GM12878 (cell line): ENCODE results near the gene LPCAT4. TPM values are rescaled to one million over a fixed set of nuclear protein-coding genes. Genes with fewer than 3 reads are reported as not detected.

Experiments used
- ATAC-seq: fragments of 200-7000 bp; cut with Tn5 transposase; 3 replicates; pipeline ENCODE4 v1.9.1; 2020; ENCODE audit warnings: mild to moderate bottlenecking, moderate library complexity
- BruUV-seq: library from RNA; stranded (reverse); fragments of 400-500 nt; replicated peaks from 2 replicates; lab custom pipeline; 2021; lab: Mats Ljungman, UMichigan
- CTCF ChIA-PET: fragments of 300-600 bp; sonication (Branson Sonifier 250); formaldehyde crosslinking; extraction: SDS; loops from one replicate; lab custom pipeline; 2021; ENCODE audit warnings: inconsistent platforms; lab: Yijun Ruan, JAX
- POLR2A ChIA-PET: fragments of 350-600 bp; formaldehyde crosslinking; extraction: SDS; loops from one replicate; lab custom pipeline; 2021; ENCODE audit warnings: inconsistent platforms; lab: Charles Lee
- RAD21 ChIA-PET: fragments of 300-600 bp; sonication (Branson Sonifier 250); formaldehyde crosslinking; loops from one replicate; lab custom pipeline; 2023; ENCODE audit warnings: antibody characterized with exemption; ENCODE audit not compliant: unreplicated experiment; lab: Charles Lee
- SMC1A ChIA-PET: fragments of 300-600 bp; sonication (Branson Sonifier 250); formaldehyde crosslinking; loops from one replicate; lab custom pipeline; 2023; ENCODE audit not compliant: unreplicated experiment, uncharacterized antibody; lab: Charles Lee
- DNase-seq: peaks from one replicate; pipeline ENCODE4 v3.0.0-alpha.2; 2011; ENCODE audit warnings: low read depth, low spot score
- FAIRE-seq: peaks from 3 replicates; lab custom pipeline; 2011; peaks lifted over from hg19 to GRCh38; lab: Jason Lieb, UNC
- H2AFZ ChIP-seq: 2 replicates; pipeline ENCODE4 v1.6.0; 2011; ENCODE audit warnings: low read depth, low read length, control low read depth; ENCODE audit not compliant: control insufficient read depth
- H3K27ac ChIP-seq: 2 replicates; pipeline ENCODE4 v1.5.1; 2011; ENCODE audit warnings: control low read depth; ENCODE audit not compliant: control insufficient read depth, insufficient read depth
- H3K27me3 ChIP-seq, 2 experiments: replicated peaks in 1 of 2; 2 replicates each; pipeline versions ENCODE4 v1.6.0 to v1.6.1; 2011; ENCODE audit warnings: low read length in 1 of 2; ENCODE audit not compliant: control insufficient read depth in 2 of 2, insufficient read depth in 2 of 2
- H3K36me3 ChIP-seq, 2 experiments: 2 replicates each; pipeline ENCODE4 v1.5.1; 2011; ENCODE audit warnings: low read length in 1 of 2; ENCODE audit not compliant: control insufficient read depth in 2 of 2, insufficient read depth in 2 of 2
- H3K4me1 ChIP-seq: 2 replicates; pipeline ENCODE4 v1.6.1; 2011; ENCODE audit warnings: mild to moderate bottlenecking, low read length, moderate library complexity, mixed read lengths; ENCODE audit not compliant: control insufficient read depth, insufficient read depth
- H3K4me2 ChIP-seq: 2 replicates; pipeline ENCODE4 v1.6.0; 2011; ENCODE audit warnings: control low read depth; ENCODE audit not compliant: control insufficient read depth, insufficient read depth
- H3K4me3 ChIP-seq: fragments of 200-600 bp; sonication (generic); 2 replicates; pipeline ENCODE4 v1.5.1; 2016
- H3K79me2 ChIP-seq: 2 replicates; pipeline ENCODE4 v1.6.0; 2011; ENCODE audit warnings: low read length; ENCODE audit not compliant: control insufficient read depth, insufficient read depth
- H3K9ac ChIP-seq: 2 replicates; pipeline ENCODE4 v1.8.0; 2011; ENCODE audit warnings: low read length, control low read depth, mixed read lengths; ENCODE audit not compliant: control insufficient read depth, insufficient read depth
- H3K9me3 ChIP-seq: replicated peaks from 3 replicates; pipeline ENCODE4 v1.5.1; 2011; ENCODE audit warnings: mild to moderate bottlenecking, low read length; ENCODE audit not compliant: control insufficient read depth, insufficient read depth
- H4K20me1 ChIP-seq: 2 replicates; pipeline ENCODE4 v1.6.0; 2011; ENCODE audit not compliant: control insufficient read depth, insufficient read depth
- ATF7 ChIP-seq: fragments of 450-650 bp; IDR thresholded peaks from 2 replicates; pipeline ENCODE4 v1.6.1; 2016; ENCODE audit warnings: low read depth, mild to moderate bottlenecking
- CTCF ChIP-seq, 3 experiments: IDR thresholded peaks in 2 of 3; conservative IDR thresholded peaks in 1 of 3; 2 replicates each; pipeline ENCODE4 v1.5.1; 2011; ENCODE audit warnings: low read depth in 3 of 3, low read length in 3 of 3, mild to moderate bottlenecking in 3 of 3, control low read depth in 2 of 3, moderate library complexity in 2 of 3, inconsistent platforms in 1 of 3, mixed read lengths in 1 of 3; ENCODE audit not compliant: control insufficient read depth in 2 of 3, insufficient read depth in 1 of 3; ENCODE audit errors: extremely low read depth in 1 of 3
- FOS ChIP-seq: IDR thresholded peaks from 3 replicates; pipeline ENCODE4 v1.6.1; 2011; ENCODE audit warnings: borderline replicate concordance; ENCODE audit not compliant: insufficient read length; ENCODE audit errors: extremely low read depth
- POLR2AphosphoS2 ChIP-seq: IDR thresholded peaks from 2 replicates; pipeline ENCODE4 v1.6.1; 2011; ENCODE audit warnings: low read depth, mild to moderate bottlenecking, low read length, improper control_type of control experiment, moderate library complexity
- POLR2AphosphoS5 ChIP-seq: IDR thresholded peaks from 2 replicates; pipeline ENCODE4 v1.6.1; 2011; ENCODE audit warnings: mild to moderate bottlenecking, low read length, inconsistent platforms
- ZNF207 ChIP-seq: fragments of 450-650 bp; IDR thresholded peaks from 2 replicates; pipeline ENCODE4 v1.6.1; 2014; ENCODE audit warnings: antibody characterized with exemption, mild to moderate bottlenecking, borderline replicate concordance
- WGBS: methylation state at CpG from one replicate; pipeline ENCODE4 v1.1.6; 2016; ENCODE audit warnings: low lambda C conversion rate; ENCODE audit not compliant: insufficient replicate concordance, insufficient coverage; ENCODE audit errors: missing lambda C conversion rate; 5-methylcytosine and 5-hydroxymethylcytosine counted together
- in situ Hi-C: fragments of 300-500 bp; cut with MboI; formaldehyde crosslinking; loops from 9 replicates; pipeline ENCODE4 v1.14.3; 2018; ENCODE audit warnings: mixed read lengths
- intact Hi-C: fragments of 100-400 bp; cut with micrococcal nuclease; formaldehyde crosslinking; loops from one replicate; pipeline ENCODE4 v1.14.2; 2022; ENCODE audit not compliant: unreplicated experiment
- polyA plus RNA-seq, 11 experiments: library from polyadenylated mRNA; depleted of rRNA in 4 of 11; unstranded in 6 of 11; stranded (reverse) in 5 of 11; fragments of >200 nt; fragmentation: Nextera tagmentation in 4 of 11; fragmentation: Illumina TruSeq in 1 of 11; extraction: Ambion mirVana in 4 of 11; extraction: Trizol in 1 of 11; gene quantifications; 1 replicate in 1 of 11; 2 replicates in 10 of 11; pipeline versions ENCODE4 v1.2.1 to v1.2.3, GENCODE V29; 2011 to 2016; ENCODE audit warnings: inconsistent platforms in 2 of 11, missing spikeins in 2 of 11, low read depth in 1 of 11
- total RNA-seq, 4 experiments: library from RNA; depleted of rRNA in 3 of 4; stranded (reverse); fragments of >200 nt in 3 of 4; fragmentation: Illumina TruSeq in 1 of 4; extraction: Trizol in 1 of 4; gene quantifications; 2 replicates each; pipeline versions ENCODE4 v1.2.1 to v1.2.3, GENCODE V29; 2013 to 2021
- TF ChIP-seq, protein P1 (sequence below): IDR thresholded peaks from 2 replicates; pipeline ENCODE4 v1.6.1; 2012; ENCODE audit warnings: low read length, inconsistent platforms

The LPCAT4 gene
- total and polyA plus RNA-seq, 10 of the 15 experiments (the other 5 are each of a cell fraction or from before 2014, with no cell fraction given): 14.4 to 57.2 (median 33.0) TPM

DNA sequence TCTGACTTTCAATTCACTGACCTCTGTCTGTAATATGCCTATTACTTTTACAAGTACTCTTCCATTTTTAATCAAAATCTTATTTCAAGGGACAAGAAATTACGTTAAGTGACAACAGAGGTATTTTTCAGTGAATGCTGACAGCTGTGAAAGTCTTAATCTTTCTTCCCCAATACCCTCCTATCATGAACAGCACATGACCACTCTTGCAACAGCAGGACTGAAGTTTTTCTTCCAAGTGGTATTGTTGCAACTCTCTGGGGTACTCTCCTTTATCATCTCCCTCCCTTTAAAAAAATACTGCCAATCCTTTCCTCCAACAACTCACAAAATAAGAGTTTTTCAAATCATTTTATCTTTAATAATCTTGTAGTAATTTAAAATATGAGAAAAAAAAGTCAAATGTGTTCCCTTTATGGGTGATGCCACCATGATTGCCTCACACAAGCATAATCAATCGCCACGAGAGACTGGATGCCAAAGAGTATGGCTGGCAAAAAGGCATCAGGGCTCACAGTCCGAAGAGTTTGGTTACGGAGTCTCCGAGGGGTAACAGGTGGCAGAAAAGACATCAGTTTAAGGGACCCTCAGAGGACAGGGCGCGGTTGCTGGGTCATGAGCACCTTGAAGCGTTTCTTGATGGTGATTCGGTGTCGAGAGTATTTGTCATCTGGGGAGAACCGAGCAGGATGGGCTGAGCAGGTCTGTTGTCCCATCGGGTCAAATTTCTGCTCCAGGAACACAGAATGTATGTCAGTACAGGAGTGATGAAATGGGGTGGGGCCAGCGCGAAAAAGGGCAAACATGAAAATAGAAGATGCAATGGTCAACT lies 25.4 kb downstream of the LPCAT4 start (continued):
- TF ChIP-seq CTCF (IDR thresholded peaks at IDR 0.05 in 2 of 3, conservative IDR thresholded peaks at IDR 0.05 in 1 of 3; ENCODE audit: control insufficient read depth in 2 of 3, extremely low read depth in 1 of 3, insufficient read depth in 1 of 3, low read depth in 3 of 3, low read length in 3 of 3): no peak

DNA sequence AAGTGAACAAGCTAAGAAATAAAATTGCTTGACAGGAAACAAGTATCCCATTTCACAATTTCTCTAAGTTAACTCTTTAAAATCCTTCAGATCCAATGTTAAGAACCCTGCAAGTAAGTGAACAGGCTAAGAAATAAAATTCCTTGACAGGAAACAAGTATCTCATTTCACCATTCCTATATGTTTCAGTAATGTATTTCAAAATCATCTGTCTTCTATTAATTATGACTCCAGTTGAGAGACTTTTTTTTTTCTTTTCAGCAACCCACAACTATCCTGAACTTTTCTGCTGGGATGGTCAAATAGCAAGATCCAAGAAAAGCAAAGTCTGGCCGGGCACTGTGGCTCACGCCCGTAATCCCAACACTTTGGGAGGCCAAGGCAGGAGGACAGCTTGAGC lies 27.1 kb downstream of the LPCAT4 start:
- RAD21 ChIA-PET: interaction anchor here (1.4 to 5.1 kb wide), 3 partner anchors 12 to 28 kb away, joined by 3 to 57 read pairs (median 5); partner anchors contain the start of gene LPCAT4
- in situ Hi-C loops: no loop called here
- TF ChIP-seq, protein P1, sequence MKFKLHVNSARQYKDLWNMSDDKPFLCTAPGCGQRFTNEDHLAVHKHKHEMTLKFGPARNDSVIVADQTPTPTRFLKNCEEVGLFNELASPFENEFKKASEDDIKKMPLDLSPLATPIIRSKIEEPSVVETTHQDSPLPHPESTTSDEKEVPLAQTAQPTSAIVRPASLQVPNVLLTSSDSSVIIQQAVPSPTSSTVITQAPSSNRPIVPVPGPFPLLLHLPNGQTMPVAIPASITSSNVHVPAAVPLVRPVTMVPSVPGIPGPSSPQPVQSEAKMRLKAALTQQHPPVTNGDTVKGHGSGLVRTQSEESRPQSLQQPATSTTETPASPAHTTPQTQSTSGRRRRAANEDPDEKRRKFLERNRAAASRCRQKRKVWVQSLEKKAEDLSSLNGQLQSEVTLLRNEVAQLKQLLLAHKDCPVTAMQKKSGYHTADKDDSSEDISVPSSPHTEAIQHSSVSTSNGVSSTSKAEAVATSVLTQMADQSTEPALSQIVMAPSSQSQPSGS: no peak
- TF ChIP-seq ZNF207: no peak
- no peak for TF ChIP-seq POLR2AphosphoS2
- no peak for TF ChIP-seq FOS
- TF ChIP-seq POLR2AphosphoS5: no peak
- TF ChIP-seq ATF7: no peak
- H3K36me3 ChIP-seq: peaks cover 0 to 5% of the 10 kb centered on the region in 2 experiments; a peak in 1 of 4 replicates
- no peak for FAIRE-seq
- H4K20me1 ChIP-seq: no peaks in the 10 kb centered on the region
- peaks cover 12% of the 10 kb centered on the region for H3K4me1 ChIP-seq
- H3K9me3 ChIP-seq: no peaks in the 10 kb centered on the region
- H2AFZ ChIP-seq: no peak overlapping the region
- no peak overlapping the region for H3K4me3 ChIP-seq
- H3K9ac ChIP-seq: no peak overlapping the region
- WGBS: 97% methylated on average over 3 of the region's 3 CpGs
- no peak overlapping the region for H3K27ac ChIP-seq
- no peak for DNase-seq
- H3K79me2 ChIP-seq: peaks cover 56% of the 10 kb centered on the region
- no peaks in the 10 kb centered on the region for H3K27me3 ChIP-seq
- CTCF ChIA-PET: interaction anchor here (0.9 to 4.5 kb wide), 4 partner anchors 22 to 98 kb away, joined by 3 to 26 read pairs (median 18); partner anchors contain the start of gene LPCAT4
- SMC1A ChIA-PET: interaction anchor here (1.0 to 7.9 kb wide), 5 partner anchors 13 to 98 kb away, joined by 4 to 89 read pairs (median 6); partner anchors contain the start of gene LPCAT4
- BruUV-seq: no TSS peak
- H3K4me2 ChIP-seq: no peak overlapping the region
- POLR2A ChIA-PET: interaction anchor here (0.6 to 1.0 kb wide), 2 partner anchors 11 to 12 kb away, joined by 3 to 6 read pairs; no protein-coding TSS in a partner anchor
- ATAC-seq: no peak
- intact Hi-C loops: loop anchor here (5.0 kb wide), 1 partner anchor 98 kb away; no protein-coding TSS in a partner anchor
